ENCODE measurements around the gene PLK3.

PLK3 gene

DNA sequence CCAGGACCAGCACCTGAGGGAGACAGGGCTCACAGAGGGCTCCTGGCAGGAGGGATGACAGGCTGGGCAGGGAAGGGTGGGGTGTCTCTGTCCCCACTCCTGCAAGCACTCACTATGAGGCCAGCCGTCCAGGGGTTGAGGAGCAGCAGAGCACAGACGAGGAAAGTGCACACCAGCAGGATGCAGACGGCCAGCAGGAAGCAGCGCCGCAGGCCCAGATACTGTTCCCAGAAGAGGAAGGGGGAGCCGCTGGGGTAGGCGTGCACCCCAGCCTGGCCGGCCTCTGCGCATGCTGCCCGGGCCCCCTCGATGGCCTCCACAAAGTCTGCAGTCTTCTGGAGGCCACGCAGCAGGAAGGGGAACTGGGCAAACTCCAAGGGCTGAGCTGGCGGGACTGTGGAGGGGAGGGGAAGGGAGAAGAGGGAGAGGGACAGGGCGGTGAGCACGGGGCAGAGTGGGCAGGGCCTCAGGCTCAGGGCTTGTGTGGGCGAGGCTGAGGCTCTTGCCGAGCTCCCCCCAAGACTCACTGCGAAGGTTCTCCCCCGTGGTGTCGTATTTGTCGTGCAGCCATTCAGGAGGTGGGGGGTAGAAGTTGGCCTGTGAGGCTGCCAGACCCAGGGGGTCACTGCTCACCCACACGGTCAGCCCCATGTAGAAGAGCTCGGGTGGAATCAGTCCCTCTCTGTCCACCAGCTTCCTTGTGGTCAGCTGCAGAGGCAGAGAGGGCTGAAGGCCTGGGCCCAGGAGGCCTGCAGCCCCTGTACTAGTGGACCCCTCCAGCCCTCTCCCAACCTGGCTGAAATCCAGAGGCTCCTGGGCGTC lies 26.4 kb downstream of the PLK3 start:
- Histone ChIP-seq H3K4me1 (ENCODE audit: insufficient read depth, low read length) (peaks cover under 1% of the 10 kb centered on the region), H3K9ac (ENCODE audit: low read length) (no peak overlapping the region), H3K27me3 (ENCODE audit: control insufficient read depth in 1 of 2, insufficient read depth in 2 of 2, low read length in 2 of 2) (no peaks in the 10 kb centered on the region), H3K27ac (ENCODE audit: low read depth, low read length) (no peak overlapping the region), H3K4me3 (ENCODE audit: low read depth in 1 of 2, low read length in 2 of 2) (no peak overlapping the region), H3K36me3 (ENCODE audit: insufficient read depth, low read length) (no peaks in the 10 kb centered on the region), H3K9me3 (ENCODE audit: low read length) (no peaks in the 10 kb centered on the region)

DNA sequence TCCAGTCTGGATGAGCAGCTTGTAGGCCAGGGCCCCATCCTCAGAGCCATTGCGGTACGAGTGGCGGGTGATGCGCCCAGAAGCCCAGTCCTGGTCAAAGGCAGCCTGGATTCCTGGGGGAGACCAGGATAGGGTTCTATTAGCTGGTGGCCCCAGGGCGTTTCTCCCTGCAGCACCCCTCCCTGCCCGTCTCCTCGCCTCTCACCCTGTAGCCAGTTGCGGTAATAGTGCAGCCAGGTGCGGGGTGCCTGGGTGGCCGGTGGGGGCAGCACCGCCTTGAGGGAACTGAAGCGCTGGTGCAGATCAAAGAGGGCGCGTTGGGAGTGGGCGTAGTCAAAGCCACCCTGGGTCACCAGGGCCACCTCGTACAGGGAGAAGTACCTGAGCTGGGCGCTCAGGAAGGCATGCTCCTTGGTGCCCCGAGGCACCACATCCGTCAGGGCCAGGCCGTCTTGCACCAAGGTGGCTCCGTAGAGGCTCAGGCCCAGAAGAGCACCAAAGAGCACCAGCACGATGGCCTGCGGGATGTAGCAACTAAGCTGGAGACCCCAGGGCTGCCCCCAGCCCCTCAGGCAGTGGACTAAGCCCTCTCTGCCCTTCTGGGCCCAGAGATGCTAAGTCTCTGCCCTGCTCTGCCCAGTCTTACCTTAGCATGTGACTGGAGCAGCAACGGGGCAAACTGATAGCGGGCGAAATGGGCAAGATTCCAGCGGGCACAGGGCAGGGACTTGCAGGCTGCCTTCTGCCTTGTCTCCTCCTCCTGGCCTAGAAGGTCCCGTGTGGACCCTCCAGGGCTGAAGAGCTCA lies 27.2 kb downstream of the PLK3 start:
- no peak overlapping the region for H3K9ac ChIP-seq (ENCODE audit: low read length)
- H3K9me3 ChIP-seq (ENCODE audit: low read length), result no peaks in the 10 kb centered on the region
- H3K27ac ChIP-seq (ENCODE audit: low read depth, low read length), result no peak overlapping the region
- H3K36me3 ChIP-seq (ENCODE audit: insufficient read depth, low read length), result no peaks in the 10 kb centered on the region
- no peaks in the 10 kb centered on the region for H3K27me3 ChIP-seq (ENCODE audit: control insufficient read depth in 1 of 2, insufficient read depth in 2 of 2, low read length in 2 of 2)
- no peaks in the 10 kb centered on the region for H3K4me1 ChIP-seq (ENCODE audit: insufficient read depth, low read length)
- H3K4me3 ChIP-seq (ENCODE audit: low read depth in 1 of 2, low read length in 2 of 2), result no peak overlapping the region

DNA sequence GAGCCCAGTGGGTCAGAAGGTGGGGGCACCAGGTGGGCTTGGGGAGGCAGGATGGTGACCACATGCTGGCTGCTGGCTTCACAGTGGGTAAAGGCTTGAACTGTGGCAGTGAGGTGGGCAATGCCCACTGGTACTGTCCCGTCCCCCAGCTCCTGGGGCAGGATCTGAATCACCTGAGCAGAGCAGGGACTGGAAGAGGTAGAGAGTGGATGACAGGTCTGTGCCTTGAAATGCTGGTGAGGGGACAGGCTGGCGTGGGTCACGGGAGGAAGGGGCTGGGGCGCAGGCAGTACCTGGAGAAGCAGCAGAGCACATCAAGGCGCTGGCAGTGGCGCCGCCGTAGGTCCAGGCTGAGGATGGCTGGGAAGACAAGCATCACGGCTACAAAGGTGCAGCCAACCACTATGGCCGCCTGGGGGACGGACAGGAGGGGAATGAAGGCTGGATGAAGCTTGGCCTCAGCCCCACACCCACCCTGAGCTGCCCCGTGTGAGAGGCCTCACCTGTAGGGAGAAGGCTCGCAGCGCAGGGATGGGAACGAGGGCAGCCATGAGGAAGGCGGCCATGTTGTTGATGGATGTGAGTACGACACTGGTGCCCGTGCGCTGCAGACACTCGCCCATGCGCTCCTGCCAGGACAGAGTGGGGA lies 27.9 kb downstream of the PLK3 start:
- Histone ChIP-seq H3K9me3 (ENCODE audit: low read length) (no peaks in the 10 kb centered on the region), H3K9ac (ENCODE audit: low read length) (no peak overlapping the region), H3K36me3 (ENCODE audit: insufficient read depth, low read length) (no peaks in the 10 kb centered on the region), H3K27ac (ENCODE audit: low read depth, low read length) (no peak overlapping the region), H3K4me3 (ENCODE audit: low read depth in 1 of 2, low read length in 2 of 2) (no peak overlapping the region), H3K4me1 (ENCODE audit: insufficient read depth, low read length) (no peaks in the 10 kb centered on the region), H3K27me3 (ENCODE audit: control insufficient read depth in 1 of 2, insufficient read depth in 2 of 2, low read length in 2 of 2) (no peaks in the 10 kb centered on the region)

DNA sequence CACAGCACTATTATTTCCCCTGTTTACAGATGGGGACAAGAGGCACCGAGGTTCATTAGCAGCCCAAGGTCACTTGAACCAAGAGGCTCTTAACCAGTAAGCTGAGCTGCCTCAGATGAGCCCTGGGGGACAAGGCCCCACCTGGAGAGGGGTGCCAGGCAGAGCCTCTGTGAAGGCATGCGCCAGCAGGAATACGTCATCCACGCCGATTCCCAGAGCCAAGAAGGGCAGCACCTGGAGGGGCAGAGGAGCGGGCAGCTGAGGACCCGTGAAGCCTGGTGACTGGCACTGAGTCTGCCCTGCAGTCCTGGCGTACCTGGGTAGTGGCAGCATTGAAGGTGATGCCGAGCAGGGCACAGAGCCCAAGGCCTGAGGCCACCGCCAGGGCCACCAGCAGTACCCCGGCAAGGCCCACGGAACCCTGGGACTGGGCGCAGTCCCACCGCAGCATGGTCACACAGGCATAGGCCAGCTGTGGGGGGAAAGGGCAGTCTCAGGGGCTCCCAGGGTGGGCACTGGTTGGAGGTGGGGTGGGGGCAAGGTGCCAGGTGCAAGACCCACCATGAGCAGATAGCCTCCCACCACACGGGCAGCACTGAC lies 28.8 kb downstream of the PLK3 start:
- no peaks in the 10 kb centered on the region for H3K27me3 ChIP-seq (ENCODE audit: control insufficient read depth in 1 of 2, insufficient read depth in 2 of 2, low read length in 2 of 2)
- no peaks in the 10 kb centered on the region for H3K4me1 ChIP-seq (ENCODE audit: insufficient read depth, low read length)
- no peaks in the 10 kb centered on the region for H3K36me3 ChIP-seq (ENCODE audit: insufficient read depth, low read length)
- H3K9ac ChIP-seq (ENCODE audit: low read length), result no peak overlapping the region
- H3K27ac ChIP-seq (ENCODE audit: low read depth, low read length), result no peak overlapping the region
- no peak overlapping the region for H3K4me3 ChIP-seq (ENCODE audit: low read depth in 1 of 2, low read length in 2 of 2)
- H3K9me3 ChIP-seq (ENCODE audit: low read length), result no peaks in the 10 kb centered on the region

DNA sequence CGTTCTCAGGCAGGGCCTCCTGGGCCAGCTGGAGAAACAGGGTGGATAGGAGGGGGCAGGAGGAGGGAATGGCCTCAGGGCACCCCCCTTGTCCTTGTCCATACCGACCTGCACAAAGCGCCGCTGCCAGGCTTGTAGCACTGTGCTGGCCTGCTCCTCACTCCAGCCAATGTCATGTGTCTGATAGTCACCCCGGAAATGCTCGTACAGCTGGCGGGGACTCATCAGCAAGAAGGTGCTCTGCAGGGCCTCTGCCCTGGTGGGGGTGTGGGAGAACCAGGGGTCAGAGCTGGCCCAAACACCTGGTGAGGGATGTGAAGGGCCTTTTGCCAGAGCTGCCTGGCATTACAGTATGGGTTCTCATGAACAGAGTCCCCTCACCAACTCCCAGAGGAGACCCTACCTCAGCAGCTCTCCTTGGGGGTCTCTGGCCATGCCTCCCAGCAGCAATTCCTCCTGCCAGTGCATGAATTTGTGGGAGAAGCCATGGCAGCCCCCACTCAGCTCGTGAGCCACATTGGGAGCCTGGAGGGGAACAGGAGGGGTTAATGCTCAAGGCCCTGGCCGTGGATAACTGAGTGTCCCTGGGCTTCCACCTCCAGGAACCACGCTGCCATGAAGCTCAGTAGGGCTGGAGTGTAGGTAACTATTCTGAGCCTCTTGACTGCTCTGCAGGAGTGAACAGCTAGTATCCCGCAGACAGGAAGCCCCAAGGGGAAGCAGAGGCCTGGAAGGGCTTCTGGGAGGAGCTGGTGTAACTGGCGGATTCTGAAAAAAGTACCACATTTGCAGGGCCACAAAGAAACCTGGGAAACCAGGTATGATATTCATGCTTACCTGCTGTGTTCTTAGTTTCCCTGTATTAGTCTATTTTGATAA lies 29.6 kb downstream of the PLK3 start:
- no peak overlapping the region for H3K4me3 ChIP-seq (ENCODE audit: low read depth in 1 of 2, low read length in 2 of 2)
- H3K4me1 ChIP-seq (ENCODE audit: insufficient read depth, low read length), result no peaks in the 10 kb centered on the region
- no peak overlapping the region for H3K9ac ChIP-seq (ENCODE audit: low read length)
- H3K9me3 ChIP-seq (ENCODE audit: low read length), result no peaks in the 10 kb centered on the region
- H3K27ac ChIP-seq (ENCODE audit: low read depth, low read length), result no peak overlapping the region
- no peaks in the 10 kb centered on the region for H3K27me3 ChIP-seq (ENCODE audit: control insufficient read depth in 1 of 2, insufficient read depth in 2 of 2, low read length in 2 of 2)
- H3K36me3 ChIP-seq (ENCODE audit: insufficient read depth, low read length), result no peaks in the 10 kb centered on the region

DNA sequence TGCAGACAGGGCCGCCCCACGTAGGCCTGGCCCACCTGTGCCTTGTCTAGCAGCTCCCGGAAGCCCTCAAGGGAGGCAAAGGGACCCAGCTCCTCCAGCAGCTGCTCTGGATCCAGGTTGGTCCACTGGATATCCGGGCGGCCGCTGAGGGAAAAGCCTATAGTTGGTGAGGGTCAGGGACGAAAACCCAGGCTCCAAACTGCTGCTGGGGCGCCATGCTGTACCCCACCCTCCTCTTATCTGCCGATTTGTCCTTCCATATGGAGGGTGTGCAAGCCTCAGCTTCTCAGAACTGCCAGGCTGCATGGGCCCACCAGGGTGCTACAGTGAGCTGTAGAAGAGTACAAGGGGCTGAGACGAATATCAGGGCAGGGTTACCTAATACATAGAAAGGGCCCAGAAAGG lies 30.7 kb downstream of the PLK3 start:
- H3K27ac ChIP-seq (ENCODE audit: low read depth, low read length), result no peak overlapping the region
- no peaks in the 10 kb centered on the region for H3K36me3 ChIP-seq (ENCODE audit: insufficient read depth, low read length)
- H3K4me1 ChIP-seq (ENCODE audit: insufficient read depth, low read length), result peaks cover under 1% of the 10 kb centered on the region
- H3K4me3 ChIP-seq (ENCODE audit: low read depth in 1 of 2, low read length in 2 of 2), result no peak overlapping the region
- no peak overlapping the region for H3K9ac ChIP-seq (ENCODE audit: low read length)
- H3K27me3 ChIP-seq (ENCODE audit: control insufficient read depth in 1 of 2, insufficient read depth in 2 of 2, low read length in 2 of 2), result no peaks in the 10 kb centered on the region
- no peaks in the 10 kb centered on the region for H3K9me3 ChIP-seq (ENCODE audit: low read length)

DNA sequence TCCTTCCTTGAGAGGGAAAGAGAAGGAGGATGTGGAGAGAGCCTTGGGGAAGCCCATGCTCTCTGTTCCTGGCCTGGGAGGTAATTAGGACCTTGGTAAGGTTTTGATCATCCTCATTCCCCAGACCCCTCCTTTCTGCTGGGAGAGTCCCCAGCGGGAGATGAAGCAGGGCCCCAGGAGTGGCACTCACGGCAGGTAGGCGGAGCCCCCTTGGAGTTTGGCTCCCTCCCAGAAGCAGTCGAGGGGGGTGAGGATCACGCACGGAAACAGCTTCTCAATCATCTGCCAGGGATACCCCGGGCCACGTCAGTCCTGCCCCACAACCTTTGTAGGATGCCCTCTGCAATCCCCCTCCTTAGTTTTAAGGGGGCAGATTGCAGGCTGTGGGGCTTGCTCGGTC lies 31.3 kb downstream of the PLK3 start:
- Histone ChIP-seq H3K27ac (ENCODE audit: low read depth, low read length) (no peak overlapping the region), H3K36me3 (ENCODE audit: insufficient read depth, low read length) (no peaks in the 10 kb centered on the region), H3K4me1 (ENCODE audit: insufficient read depth, low read length) (peaks cover 3% of the 10 kb centered on the region), H3K27me3 (ENCODE audit: control insufficient read depth in 1 of 2, insufficient read depth in 2 of 2, low read length in 2 of 2) (no peaks in the 10 kb centered on the region), H3K9me3 (ENCODE audit: low read length) (no peaks in the 10 kb centered on the region), H3K4me3 (ENCODE audit: low read depth in 1 of 2, low read length in 2 of 2) (no peak overlapping the region), H3K9ac (ENCODE audit: low read length) (no peak overlapping the region)

DNA sequence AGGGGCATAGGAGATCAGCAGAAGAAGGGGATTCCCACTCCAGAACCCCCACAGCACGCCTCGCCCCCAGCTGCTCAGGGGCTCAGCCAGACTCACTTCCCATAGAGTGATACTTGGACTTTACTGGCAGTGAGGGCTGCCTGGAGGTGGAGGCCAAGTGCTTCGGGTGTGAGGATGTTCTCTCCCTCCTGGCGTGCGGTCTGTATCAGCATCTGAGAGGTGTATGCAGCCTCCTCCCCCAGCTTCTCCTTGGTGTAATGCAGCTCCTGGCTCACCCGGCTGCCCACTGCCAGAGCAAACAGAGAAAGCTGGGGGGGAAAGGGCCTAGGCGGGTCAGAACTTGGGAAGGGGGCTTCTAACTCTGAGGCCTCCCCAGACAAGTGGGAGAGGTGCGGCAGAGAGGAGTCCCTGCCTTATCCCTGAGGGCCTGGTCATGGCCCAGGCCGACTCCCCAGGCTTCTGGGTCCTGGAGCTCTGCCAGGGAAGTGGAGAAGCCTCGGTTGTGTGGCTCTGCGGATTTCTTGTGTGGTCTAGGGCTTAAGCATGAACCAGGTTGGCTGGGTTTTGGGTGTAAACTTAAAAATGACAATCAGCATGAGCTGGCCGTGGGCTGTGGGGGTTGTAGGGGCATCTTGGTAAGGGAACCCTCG lies 32.0 kb downstream of the PLK3 start:
- H3K4me3 ChIP-seq (ENCODE audit: low read depth in 1 of 2, low read length in 2 of 2), result no peak overlapping the region
- no peaks in the 10 kb centered on the region for H3K9me3 ChIP-seq (ENCODE audit: low read length)
- no peak overlapping the region for H3K27ac ChIP-seq (ENCODE audit: low read depth, low read length)
- H3K4me1 ChIP-seq (ENCODE audit: insufficient read depth, low read length), result peaks cover 3% of the 10 kb centered on the region
- no peaks in the 10 kb centered on the region for H3K36me3 ChIP-seq (ENCODE audit: insufficient read depth, low read length)
- H3K27me3 ChIP-seq (ENCODE audit: control insufficient read depth in 1 of 2, insufficient read depth in 2 of 2, low read length in 2 of 2), result no peaks in the 10 kb centered on the region
- no peak overlapping the region for H3K9ac ChIP-seq (ENCODE audit: low read length)

DNA sequence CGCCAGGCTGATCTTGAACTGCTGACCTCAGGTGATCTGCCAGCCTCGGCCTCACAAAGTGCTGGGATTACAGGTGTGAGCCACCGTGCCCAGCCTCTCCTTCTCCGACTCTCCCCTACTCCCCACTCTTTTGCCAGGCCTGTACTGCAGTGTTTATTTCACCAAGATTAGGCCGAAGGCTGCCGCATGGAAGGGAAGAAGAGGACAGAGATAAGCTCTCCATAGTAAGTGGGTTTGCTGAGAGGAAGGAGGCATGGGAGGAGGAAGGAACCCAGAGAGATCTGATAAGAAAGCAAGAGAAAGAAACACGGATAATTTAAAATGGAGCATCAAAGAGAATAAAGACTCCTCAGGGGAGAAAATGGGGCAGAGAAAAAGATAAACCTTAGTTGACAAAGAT lies 34.2 kb downstream of the PLK3 start:
- H3K4me3 ChIP-seq (ENCODE audit: low read depth in 1 of 2, low read length in 2 of 2), result no peak overlapping the region
- H3K27me3 ChIP-seq (ENCODE audit: control insufficient read depth in 1 of 2, insufficient read depth in 2 of 2, low read length in 2 of 2), result no peaks in the 10 kb centered on the region
- H3K4me1 ChIP-seq (ENCODE audit: insufficient read depth, low read length), result peaks cover 3% of the 10 kb centered on the region
- H3K9ac ChIP-seq (ENCODE audit: low read length), result no peak overlapping the region
- H3K9me3 ChIP-seq (ENCODE audit: low read length), result no peaks in the 10 kb centered on the region
- H3K27ac ChIP-seq (ENCODE audit: low read depth, low read length), result no peak overlapping the region
- H3K36me3 ChIP-seq (ENCODE audit: insufficient read depth, low read length), result no peaks in the 10 kb centered on the region
